DMS53 treated with DMSO at 0.1 percent for 48 hours (cell line): ENCODE measurements around the gene MED13L.
"Not testable (repeated sequence)": the region's sequence is repeated elsewhere in the genome, so short reads cannot be mapped to it uniquely, and the experiment has no call there.

Experiments used
- DNase-seq: peaks from one replicate; lab custom pipeline; 2025; ENCODE audit not compliant: unreplicated experiment; lab: John Stamatoyannopoulos, UW

The MED13L gene

DNA sequence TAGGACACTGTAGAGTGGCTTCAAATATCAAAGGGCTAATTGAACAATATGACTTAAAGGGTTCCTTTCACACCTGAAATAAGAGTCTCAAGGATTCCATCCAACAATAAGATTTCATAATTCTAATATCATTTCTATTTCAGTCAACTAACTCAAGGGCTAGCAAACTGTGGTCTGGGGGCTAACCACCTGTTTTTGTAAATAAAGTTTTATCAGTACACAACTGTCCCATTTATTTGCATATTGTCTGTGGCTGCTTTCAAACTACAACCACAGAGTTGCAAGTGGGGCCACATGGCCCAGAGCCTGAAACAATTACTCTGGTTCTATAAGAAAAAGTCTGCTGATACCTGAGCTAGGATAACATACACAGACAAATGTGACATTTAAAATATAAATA lies 29.1 kb downstream of the MED13L start:
- no peak for DNase-seq

DNA sequence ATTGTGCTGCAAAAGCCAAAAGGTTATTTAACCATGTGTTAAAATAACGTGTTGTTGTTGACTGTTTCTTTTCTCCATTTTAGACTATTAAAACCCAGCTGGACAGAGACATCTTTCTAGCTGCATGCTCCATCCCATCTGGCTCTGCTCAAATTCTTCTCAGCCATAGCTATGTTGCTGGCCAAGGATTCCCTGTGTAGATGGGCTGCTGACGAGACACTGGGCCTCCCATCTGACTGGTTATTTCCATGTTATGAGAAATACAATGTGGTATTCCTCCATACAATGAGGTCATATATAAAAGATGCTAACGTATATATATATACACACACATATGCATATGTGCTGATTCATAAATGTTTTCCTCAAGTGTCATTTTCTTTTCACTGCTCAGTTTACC lies 30.1 kb downstream of the MED13L start:
- DNase-seq: no peak

DNA sequence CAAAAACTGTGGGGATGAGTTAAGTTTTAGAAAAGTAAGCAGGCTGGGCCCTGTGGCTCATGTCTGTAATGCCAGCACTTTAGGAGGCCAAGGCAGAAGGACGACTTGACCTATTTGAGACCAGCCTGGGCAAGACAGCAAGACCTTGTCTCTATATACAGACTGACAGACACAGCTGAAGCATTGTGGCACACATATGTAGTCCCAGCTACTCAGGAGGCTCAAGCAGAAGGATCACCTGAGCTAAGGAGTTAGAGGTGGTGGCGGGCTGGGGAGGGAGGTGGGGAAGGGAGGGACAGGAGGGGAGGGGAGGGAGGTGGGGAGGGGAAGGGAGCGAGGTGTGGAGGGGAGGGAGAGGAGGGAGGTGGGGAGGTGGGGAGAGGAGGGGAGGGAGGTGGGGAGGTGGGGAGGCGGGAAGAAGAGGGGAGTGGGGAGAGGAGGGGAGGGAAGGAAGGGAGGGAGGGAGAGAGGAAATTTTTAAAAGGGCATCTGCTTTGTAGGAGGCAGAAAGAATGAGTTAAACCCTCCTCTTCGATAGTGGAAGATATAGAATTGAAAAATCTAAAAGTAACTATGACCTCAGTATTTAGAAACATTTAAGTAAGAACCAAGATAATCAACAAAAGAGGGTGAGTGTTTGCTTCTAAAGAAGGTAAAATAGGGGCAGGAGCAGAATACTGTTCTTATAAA lies 30.9 kb downstream of the MED13L start:
- DNase-seq: no peak

DNA sequence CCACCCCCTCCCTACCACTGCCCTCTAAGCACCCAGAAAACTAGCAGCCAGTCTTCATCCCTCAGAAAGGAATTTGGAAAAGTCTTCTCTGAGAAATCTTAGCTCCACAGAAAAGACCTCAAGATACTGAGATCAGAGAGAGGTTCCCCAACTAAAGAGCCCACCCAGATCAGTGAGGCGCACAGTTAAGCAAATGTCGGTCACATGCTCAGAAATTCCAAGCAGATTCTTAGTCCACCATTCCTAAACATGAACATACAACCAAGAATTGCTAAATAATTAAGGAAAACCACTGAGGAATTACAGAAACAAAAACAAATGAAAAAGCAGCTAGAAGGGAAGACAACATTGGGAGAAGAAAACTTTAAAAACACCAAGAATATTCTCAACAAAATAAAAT lies 32.3 kb downstream of the MED13L start:
- DNase-seq: no peak

DNA sequence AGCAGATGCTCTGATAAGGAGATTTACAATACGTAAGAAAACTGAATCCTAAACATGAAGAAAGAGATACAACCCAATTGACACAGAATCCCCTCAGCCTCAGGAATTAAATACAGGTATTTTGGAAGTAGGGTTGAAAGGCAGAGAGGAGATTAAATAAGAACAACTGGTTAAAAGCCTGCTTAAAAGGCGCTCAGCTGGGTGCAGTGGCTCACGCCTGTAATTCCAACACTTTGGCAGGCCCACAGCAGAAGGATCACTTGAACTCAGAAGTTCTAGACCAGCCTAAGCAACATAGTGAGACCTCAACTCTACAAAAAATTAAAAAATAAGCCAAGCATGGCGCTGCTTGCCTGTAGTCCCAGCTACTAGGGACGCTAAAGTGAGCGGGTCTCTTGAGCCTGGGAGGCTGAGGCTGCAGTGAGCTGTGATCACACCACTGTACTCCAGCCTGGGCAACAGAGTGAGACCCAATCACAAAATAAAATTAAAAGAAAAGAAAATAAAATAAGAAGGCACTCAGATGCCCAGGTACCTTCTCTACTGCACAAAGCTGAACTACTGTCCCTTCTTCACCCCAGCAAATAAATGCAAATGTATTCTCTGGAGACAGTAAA lies 32.9 kb downstream of the MED13L start:
- DNase-seq: no peak

DNA sequence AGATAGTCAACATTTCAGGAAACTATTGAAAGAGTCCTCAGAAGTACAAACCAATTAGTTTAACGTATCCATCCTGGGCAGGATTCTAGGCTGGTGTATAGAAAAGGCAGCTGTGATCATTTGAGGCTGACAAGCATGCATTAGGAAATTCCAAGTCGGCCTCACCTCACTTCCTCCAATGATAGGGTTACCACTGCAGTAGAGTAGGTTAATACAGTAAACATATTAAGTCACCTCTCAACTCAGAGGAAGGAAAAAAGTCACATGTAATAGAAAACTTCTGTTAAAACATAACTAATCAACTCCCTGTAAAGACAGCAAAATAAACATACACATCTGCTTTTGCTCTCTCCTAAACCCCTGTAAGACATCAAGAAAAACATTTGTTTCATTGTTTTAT lies 33.5 kb downstream of the MED13L start:
- peak; percentile 31 for DNase-seq

DNA sequence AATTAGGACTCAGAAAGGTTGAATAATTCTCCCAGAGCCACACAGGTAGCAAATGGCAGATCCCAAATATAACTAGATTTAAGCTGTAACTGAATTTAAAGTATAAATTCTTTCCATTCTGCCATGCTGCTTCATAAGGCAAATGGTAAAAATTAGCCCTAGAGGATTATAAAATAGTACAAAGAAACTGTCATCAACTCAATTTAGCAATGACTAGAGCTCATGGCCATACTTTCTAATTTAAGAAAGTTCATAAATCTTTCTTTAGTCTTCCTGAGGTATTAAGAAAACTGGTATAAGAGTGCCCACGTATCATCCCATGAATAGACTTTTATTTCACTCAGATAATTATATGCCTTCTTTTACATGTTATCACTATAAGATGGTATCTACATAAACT lies 34.8 kb downstream of the MED13L start:
- DNase-seq: no peak

DNA sequence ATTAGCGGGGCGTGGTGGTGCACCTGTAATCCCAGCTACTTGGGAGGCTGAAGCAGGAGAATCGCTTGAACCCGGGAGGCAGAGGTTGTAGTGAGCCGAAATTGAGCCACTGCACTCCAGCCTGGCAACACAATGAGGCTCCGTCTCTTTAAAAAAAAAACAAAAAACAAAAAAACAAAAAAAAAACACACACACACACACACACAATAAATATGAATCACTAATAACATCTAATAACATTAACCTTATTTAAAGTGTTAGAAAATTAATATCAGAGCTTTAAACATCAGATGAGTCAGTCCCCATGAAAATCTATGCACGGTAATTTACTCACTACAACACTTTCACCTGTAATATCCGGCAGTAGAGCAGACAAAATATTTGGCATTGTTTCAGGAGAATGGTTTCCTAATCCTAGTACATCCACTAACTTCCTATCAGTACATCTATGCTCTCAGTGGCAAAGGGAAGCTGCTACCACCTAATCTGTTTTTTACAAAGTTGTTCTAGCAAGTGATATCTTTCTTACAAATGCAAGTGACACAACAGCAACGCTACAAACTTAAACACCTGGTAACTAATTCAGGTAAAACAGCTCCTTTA lies 36.2 kb downstream of the MED13L start:
- DNase-seq: no peak

DNA sequence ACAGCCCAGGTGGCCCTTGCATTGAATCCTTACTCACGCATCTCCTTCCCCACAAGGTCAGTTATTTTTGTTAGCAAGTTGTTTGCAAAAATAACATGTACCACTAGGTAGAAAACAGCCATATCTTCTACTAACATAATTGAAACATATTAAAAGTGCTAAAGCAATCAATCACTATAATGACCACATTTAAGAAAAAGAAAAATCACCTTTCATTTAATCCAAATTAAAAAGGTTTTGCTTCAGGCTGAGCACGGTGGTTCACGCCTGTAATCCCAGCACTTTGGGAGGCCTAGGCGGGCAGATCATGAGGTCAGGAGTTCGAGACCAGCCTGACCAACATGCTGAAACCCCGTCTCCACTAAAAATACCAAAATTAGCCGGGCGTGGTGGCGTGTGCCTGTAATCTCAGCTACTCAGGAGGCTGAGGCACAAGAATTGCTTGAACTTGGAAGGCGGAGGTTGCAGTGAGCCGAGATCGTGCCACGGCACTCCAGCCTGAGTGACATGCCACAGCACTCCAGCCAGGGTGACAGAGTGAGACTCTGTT lies 38.8 kb downstream of the MED13L start:
- DNase-seq: not testable (repeated sequence)

DNA sequence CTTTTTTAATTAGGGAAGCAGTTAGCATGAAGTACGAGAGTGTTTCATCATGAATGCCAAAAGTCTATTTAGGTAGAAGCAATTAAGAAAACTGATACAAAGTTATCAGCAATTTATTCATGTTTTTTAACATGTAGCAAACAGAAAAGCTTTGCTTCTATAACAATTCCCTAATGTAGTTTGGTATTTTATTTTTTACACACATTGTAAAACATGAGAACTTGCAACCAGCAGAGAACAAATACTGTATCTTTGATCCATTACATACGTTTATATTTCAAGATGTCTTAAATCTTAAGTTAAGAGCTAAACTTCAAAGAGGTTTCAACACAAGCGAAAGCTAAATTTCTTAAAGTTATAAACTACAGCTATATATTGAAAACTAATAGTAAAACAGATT lies 39.3 kb downstream of the MED13L start:
- DNase-seq: no peak

DNA sequence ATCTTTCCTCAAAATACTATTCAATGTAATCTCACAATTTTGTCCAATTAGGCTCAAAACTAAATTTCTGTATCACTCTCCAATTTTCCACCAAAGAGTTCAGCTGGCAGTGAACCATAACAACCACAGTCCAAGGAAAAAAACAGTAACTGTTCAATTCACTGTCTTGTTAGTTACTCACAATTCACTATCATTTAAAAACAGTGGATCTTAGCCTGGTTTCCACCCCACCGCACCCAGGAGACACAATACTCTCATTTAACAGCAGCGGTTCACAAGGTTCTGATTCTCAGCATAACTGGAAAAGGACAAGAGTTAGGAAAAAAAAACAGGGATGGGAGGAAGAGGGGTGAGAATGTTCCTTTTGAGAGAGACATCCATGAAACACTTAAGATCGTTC lies 40.5 kb downstream of the MED13L start:
- DNase-seq: no peak

DNA sequence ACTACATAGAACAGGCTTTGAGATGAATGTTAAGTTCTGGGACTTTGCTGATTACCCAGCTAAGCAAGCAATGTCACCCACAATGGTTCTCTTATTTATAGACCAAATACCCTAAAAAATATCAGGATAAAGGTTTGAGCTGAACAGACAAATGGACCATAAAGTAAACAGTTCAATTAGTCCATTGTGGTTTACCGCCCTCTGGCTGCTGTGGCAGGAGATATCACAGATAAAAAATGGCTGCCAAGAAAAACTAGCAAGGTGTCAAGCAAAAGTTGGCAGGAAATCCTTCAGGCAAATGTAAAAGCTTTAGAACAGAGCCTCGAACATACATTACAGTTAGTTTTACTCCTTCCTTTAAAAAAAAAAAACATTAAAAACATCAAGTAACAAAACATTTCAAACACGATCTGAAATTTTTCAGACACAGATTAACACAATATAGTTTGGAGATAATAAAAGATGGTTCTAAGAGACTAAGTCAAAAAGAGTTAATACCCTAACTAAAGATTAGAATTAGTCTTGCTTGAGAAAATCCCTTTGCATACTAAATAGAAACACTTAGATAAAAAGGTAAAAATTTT lies 41.3 kb downstream of the MED13L start:
- DNase-seq: peak; percentile 63

DNA sequence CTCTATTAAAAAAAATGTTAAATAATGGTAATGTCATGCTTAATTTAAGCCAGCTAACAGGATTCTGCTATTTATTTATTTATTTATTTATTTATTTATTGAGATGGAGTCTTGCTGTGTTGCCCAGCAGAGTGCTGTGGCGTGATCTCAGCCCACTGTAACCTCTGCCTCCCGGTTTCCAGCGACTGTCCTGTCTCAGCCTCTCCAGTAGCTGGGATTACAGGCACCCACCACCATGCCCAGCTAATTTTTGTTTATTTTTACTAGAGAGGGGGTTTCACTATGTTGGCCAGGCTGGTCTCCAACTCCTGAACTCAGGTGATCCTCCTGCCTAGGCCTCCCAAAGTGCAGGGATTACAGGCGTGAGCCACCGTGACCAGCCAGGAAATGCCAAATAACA lies 43.3 kb downstream of the MED13L start:
- DNase-seq: not testable (repeated sequence)

DNA sequence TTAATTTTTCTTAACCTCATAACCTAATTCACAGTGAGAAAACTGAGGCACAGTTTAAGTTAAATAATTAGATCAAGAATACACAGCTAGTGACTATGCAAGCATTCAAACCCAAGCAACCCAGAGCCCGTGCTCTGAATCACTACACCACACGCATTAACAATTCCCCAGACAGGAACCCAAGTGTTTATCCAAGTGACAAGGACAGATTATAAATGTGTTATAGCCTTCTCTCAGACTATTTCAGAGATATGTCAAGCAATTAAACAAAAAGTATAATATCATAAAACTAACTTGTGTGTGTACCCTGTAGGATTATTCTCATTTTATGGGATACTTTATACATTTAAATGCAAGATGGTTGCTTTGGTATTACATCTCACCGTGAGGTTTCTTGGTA lies 43.8 kb downstream of the MED13L start:
- no peak for DNase-seq

DNA sequence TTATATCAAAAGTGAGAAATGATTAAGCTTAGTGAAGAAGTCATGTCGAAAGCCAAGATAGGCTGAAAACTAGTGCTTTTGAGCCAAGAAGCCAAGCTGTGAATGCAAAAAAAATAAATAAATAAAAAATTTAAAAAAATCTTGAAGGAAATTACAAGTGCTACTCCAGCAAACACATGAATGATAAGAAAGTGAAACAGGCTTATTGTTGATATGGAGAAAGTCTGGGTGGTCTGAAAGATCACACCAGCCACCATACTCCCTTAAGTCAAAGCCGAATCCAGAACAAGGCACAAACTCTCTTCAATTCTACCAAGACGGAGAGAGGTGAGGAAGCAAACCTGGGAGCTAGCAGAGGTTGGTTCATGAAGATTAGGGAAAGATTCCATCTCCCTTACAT lies 49.7 kb downstream of the MED13L start:
- no peak for DNase-seq

DNA sequence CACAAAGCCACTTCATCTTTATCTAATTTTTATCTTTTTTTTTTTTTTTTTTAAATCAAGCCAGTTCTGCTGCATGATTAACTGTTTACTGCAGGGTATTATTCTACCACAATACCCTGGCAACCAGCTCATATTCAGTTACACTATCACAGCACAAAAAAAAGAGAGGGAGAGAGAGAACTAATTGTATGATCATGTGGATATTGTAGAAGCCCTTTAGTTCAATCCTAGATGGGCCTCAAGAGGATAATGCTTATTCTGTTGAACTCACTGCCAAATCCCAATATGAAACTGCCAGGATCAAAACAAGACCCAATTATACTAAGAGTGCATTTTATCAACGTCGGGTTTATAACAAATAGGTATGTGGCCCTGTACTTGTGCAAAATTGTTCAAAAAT lies 51.5 kb downstream of the MED13L start:
- no peak for DNase-seq

DNA sequence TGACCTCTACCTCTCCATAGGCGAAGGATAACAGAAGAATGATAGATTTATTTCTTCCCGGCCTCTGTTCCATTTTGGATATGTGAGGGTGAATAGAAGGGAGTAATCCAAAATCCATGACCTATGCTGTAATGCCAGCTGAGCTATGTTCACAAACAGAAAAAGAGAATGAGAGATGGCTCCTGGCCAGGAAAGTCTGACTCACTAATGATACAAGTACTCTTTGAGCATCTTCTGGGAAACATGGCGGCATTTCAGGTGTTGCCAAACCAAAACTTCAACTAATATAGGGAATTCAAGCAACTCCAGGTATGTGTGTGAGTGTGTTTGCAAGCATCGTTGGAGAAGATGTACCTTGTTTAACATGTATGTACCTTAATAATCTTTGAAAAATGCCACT lies 55.1 kb downstream of the MED13L start:
- DNase-seq: peak; percentile 60

DNA sequence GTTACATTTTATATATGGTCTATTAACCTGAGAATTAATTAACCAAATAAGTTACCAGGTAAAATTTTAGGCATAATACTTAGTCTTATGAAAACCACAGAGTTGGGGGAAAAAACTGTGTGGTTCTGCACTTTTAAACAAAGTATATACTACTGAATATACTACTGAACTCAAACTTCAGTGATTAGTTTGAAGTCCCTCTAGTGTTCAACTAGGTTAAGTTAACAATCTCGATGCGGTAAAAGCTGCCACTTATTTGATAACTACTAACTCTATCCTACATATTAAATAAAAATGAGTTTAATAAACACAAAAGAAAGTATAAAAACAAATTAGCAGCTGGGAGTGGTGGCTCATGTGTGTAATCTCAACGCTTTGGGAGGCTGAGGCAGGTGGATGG lies 56.7 kb downstream of the MED13L start:
- DNase-seq: no peak

DNA sequence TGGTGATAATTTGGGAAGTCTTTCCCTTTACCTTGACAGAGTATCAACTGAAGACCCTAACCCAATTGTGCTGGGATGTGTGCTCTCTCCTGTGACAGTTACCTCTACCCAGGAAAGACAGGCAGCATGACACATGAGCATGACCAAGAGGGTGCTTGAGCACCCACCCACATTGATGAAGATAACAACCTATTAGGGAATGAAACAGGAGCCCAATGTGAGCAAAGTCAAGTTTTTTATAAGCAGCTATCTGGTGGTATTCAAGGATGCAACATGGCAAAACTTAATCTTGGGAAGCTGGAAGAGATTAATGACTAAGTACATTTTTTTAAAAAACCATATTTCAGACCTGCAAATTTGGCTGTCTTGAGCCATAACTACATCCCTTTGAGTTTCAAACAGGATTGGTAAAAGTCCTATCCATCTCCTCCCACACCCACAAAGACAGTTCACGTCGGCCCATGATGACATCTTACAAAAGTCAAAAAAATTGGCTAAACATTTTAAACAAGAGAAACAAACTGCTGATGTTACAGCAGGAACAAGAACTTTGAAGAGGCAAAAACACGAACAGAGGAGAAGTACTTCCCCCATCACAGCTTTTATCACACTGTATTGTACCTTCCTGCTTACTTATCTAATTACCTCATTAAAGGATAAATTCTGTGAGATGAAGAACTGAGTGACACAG lies 60.3 kb downstream of the MED13L start:
- no peak for DNase-seq

DNA sequence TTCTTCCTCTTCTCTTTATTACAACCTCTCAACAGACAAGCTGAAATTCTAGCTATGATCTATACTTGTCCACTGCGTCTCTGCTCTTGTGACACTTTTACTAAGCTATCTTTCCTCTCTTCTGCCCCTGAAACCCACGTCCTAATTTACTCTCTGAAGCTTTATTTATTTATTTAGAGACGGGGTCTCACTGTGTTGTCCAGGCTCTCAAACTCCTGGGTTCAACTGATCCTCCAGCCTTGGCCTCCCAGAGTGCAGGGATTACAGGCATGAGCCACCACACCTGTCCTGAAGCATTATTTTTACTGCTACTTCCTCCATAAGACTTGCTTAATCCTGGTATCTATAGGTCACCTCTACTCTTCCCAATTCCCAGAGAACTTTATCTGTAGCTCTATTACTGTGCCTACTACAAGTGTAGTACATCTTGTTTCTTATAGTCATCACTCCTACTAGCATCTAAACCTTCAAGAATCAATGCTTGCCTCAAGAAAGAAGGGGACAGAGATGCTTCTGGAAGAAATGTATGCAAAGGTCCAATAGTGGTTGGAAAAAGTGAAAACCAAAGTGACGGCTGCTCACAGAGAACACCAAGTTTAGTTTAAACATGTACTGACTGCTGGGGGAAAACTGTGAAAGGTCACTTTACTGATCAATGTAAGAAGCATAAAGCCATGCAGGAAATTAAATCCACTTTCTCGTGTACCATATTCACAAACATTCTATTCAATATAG lies 61.3 kb downstream of the MED13L start:
- no peak for DNase-seq

DNA sequence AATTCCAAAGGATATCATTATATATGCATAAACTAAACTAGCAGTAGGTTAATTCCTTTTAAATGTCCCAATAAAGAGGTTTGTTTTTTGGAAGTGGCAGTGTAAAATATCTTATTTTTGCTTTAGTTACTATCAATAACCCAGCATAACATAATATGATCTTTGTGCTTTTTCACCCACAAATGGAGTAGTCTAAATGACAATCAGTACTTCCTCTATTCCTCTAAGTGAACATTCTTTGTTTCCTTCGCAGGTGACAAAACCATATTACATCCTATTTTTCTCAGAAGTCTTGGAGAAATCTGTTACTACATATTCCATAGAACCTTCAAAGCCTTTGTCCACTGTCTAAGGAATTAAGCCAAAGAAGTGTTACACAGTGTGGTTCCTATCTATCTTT lies 62.5 kb downstream of the MED13L start:
- DNase-seq: no peak
